Measurements from ENCODE around the gene RAB3GAP1.

Gene RAB3GAP1

DNA sequence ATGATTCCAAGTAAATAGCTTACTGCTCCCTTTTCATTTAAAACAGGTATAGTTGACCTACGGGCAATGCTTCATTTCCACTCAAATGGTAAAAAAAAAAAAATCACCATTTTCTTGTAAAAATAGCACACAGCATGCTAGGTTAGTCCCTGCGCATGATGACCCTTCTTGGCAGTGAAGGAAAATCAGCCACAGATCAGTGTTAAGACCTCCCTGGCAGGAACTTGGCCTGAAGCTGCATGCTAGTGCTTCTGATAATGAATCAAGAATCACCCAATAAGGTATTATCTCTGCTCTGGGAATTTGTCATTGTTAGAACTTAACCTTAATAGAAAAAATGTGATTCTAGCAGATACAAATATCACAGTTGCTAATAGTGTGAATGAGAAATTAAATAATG, 166.3 kb downstream of the RAB3GAP1 start:
- TF ChIP-seq CTCF (IDR thresholded peaks at IDR 0.05; ENCODE audit: extremely low read depth, missing control alignments), result no peak
- DNase-seq (ENCODE audit: low spot score), result no peak

DNA sequence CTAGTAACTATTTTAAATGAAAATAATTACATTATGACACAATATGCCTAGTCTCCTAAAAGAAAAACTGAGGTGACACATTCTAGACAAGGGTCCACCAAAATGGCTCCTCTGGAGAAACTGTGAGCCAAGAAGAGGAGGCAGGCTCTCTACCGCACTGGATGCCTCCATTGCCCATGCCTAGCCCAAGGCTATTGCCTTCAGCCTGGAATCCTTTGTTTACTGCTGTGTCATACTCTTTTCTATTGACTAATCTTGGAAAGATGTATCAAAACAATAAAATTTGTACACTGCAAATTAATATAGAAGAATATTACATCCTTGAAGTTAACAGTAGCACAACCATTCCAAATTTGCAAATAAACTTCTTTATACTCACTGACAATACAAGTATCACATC, 167.1 kb downstream of the RAB3GAP1 start:
- DNase-seq (ENCODE audit: low spot score), result no peak
- no peak for TF ChIP-seq CTCF (IDR thresholded peaks at IDR 0.05; ENCODE audit: extremely low read depth, missing control alignments)
